Kidney epithelial cell (primary cell): ENCODE measurements around the gene FER. TPM values are rescaled to one million over a fixed set of nuclear protein-coding genes. Genes with fewer than 3 reads are reported as not detected.

Experiments used
- DNase-seq: peaks from one replicate; pipeline ENCODE4 v3.0.0-alpha.2; 2010; ENCODE audit warnings: low read depth
- H3K27me3 ChIP-seq: 2 replicates; pipeline ENCODE4 v1.6.0; 2011; ENCODE audit warnings: low read length; ENCODE audit not compliant: control insufficient read depth, insufficient read depth
- H3K36me3 ChIP-seq: 2 replicates; pipeline ENCODE4 v1.5.1; 2011; ENCODE audit warnings: low read length; ENCODE audit not compliant: control insufficient read depth, insufficient read depth
- H3K4me3 ChIP-seq: 2 replicates; pipeline ENCODE4 v1.5.1; 2011; ENCODE audit warnings: low read depth, mild to moderate bottlenecking, control low read depth, low read length
- CTCF ChIP-seq: IDR thresholded peaks from 2 replicates; pipeline ENCODE4 v1.5.1; 2011; ENCODE audit warnings: mild to moderate bottlenecking, moderate library complexity, low read length, control low read depth, inconsistent platforms; ENCODE audit not compliant: insufficient read depth, poor library complexity, severe bottlenecking
- total RNA-seq: library from RNA; depleted of rRNA; stranded (reverse); fragments of >200 nt; gene quantifications from 2 replicates; pipeline ENCODE4 v1.2.3, GENCODE V29; 2015

FER gene
- total RNA-seq, 1 donor from 2014 or later: 15.1 TPM

GRCh38 chr5:109089191-109089590 is 341.5 kb downstream of the FER start:
- Histone ChIP-seq H3K36me3 (no peaks in the 10 kb centered on the region), H3K27me3 (no peaks in the 10 kb centered on the region), H3K4me3 (no peak overlapping the region)
- TF ChIP-seq CTCF: no peak
- DNase-seq: no peak

- DNase-seq: no peak
- H3K4me3 ChIP-seq: no peak overlapping the region
- no peaks in the 10 kb centered on the region for H3K36me3 ChIP-seq
- no peak for TF ChIP-seq CTCF
- H3K27me3 ChIP-seq: no peaks in the 10 kb centered on the region
Measured at GRCh38 chr5:109099081-109099480, 351.4 kb downstream of the FER start.

- no peak for TF ChIP-seq CTCF
- Histone ChIP-seq H3K4me3 (no peak overlapping the region), H3K27me3 (no peaks in the 10 kb centered on the region), H3K36me3 (no peaks in the 10 kb centered on the region)
- DNase-seq: no peak
Measured at GRCh38 chr5:109100971-109101370, 353.3 kb downstream of the FER start.

GRCh38 chr5:109102096-109102690 is 354.5 kb downstream of the FER start:
- Histone ChIP-seq H3K27me3 (no peaks in the 10 kb centered on the region), H3K36me3 (no peaks in the 10 kb centered on the region), H3K4me3 (no peak overlapping the region)
- no peak for DNase-seq
- TF ChIP-seq CTCF: no peak

- no peaks in the 10 kb centered on the region for H3K36me3 ChIP-seq
- H3K27me3 ChIP-seq: no peaks in the 10 kb centered on the region
- no peak overlapping the region for H3K4me3 ChIP-seq
- peak; percentile 39 for DNase-seq
- no peak for TF ChIP-seq CTCF
Measured at GRCh38 chr5:109105631-109106267, 358.1 kb downstream of the FER start.

- DNase-seq: no peak
- H3K36me3 ChIP-seq: no peaks in the 10 kb centered on the region
- no peaks in the 10 kb centered on the region for H3K27me3 ChIP-seq
- no peak overlapping the region for H3K4me3 ChIP-seq
- TF ChIP-seq CTCF: no peak
Measured at GRCh38 chr5:109111680-109112079, 364.0 kb downstream of the FER start.
